HEK293T (cell line): ENCODE data around the gene MON2.

Experiments
- CTCF ChIA-PET: fragments of 350-600 bp; formaldehyde crosslinking; extraction: SDS; loops from one replicate; lab custom pipeline; 2021; ENCODE audit warnings: antibody characterized with exemption, inconsistent platforms; lab: Yijun Ruan, JAX
- POLR2A ChIA-PET: fragments of 350-600 bp; formaldehyde crosslinking; extraction: SDS; loops from one replicate; lab custom pipeline; 2020; ENCODE audit warnings: antibody characterized with exemption, inconsistent platforms; lab: Yijun Ruan, JAX
- DNase-seq: peaks from one replicate; pipeline ENCODE4 v3.0.0; 2012; ENCODE audit warnings: mixed read lengths; ENCODE audit errors: extremely low spot score
- ARNT ChIP-seq: fragments of 450-650 bp; IDR thresholded peaks from 2 replicates; pipeline ENCODE4 v1.6.1; 2017; ENCODE audit warnings: mild to moderate bottlenecking
- BHLHE40 ChIP-seq: fragments of 450-650 bp; IDR thresholded peaks from 2 replicates; pipeline ENCODE4 v1.6.1; 2016; ENCODE audit warnings: mild to moderate bottlenecking, moderate library complexity, borderline replicate concordance
- CTBP1 ChIP-seq: fragments of 450-650 bp; IDR thresholded peaks from 2 replicates; pipeline ENCODE4 v1.6.1; 2016; ENCODE audit warnings: borderline replicate concordance
- ELF4 ChIP-seq: fragments of 450-650 bp; IDR thresholded peaks from 2 replicates; pipeline ENCODE4 v1.6.1; 2017; ENCODE audit warnings: antibody characterized with exemption
- FOXA1 ChIP-seq: fragments of 450-650 bp; IDR thresholded peaks from 2 replicates; pipeline ENCODE4 v1.6.1; 2016; ENCODE audit warnings: mild to moderate bottlenecking
- FOXK2 ChIP-seq: fragments of 450-650 bp; IDR thresholded peaks from 2 replicates; pipeline ENCODE4 v1.6.1; 2016; ENCODE audit warnings: mild to moderate bottlenecking
- FOXM1 ChIP-seq: fragments of 450-650 bp; IDR thresholded peaks from 2 replicates; pipeline ENCODE4 v1.6.1; 2017; ENCODE audit warnings: mild to moderate bottlenecking, borderline replicate concordance
- HDGF ChIP-seq: fragments of 450-650 bp; IDR thresholded peaks from 2 replicates; pipeline ENCODE4 v1.6.1; 2017; ENCODE audit warnings: antibody characterized with exemption, borderline replicate concordance
- L3MBTL2 ChIP-seq: fragments of 450-650 bp; conservative IDR thresholded peaks from 2 replicates; pipeline ENCODE4 v1.6.1; 2016; ENCODE audit warnings: mild to moderate bottlenecking
- LEF1 ChIP-seq: fragments of 450-650 bp; IDR thresholded peaks from 2 replicates; pipeline ENCODE4 v1.6.1; 2017; ENCODE audit warnings: mild to moderate bottlenecking, borderline replicate concordance
- NFRKB ChIP-seq: fragments of 450-650 bp; IDR thresholded peaks from 2 replicates; pipeline ENCODE4 v1.6.1; 2016; ENCODE audit warnings: mild to moderate bottlenecking, moderate library complexity
- SP1 ChIP-seq: fragments of 450-650 bp; IDR thresholded peaks from 2 replicates; pipeline ENCODE4 v1.6.1; 2017
- SUZ12 ChIP-seq: fragments of 450-650 bp; IDR thresholded peaks from 2 replicates; pipeline ENCODE4 v1.6.1; 2016; ENCODE audit warnings: mild to moderate bottlenecking
- TARDBP ChIP-seq: fragments of 450-650 bp; IDR thresholded peaks from 2 replicates; pipeline ENCODE4 v1.6.1; 2016
- ZNF384 ChIP-seq: fragments of 450-650 bp; IDR thresholded peaks from 2 replicates; pipeline ENCODE4 v1.6.1; 2016
- TF ChIP-seq, protein P1 (sequence below): fragments of 450-650 bp; IDR thresholded peaks from 2 replicates; pipeline ENCODE4 v1.6.1; 2016

MON2 gene

DNA sequence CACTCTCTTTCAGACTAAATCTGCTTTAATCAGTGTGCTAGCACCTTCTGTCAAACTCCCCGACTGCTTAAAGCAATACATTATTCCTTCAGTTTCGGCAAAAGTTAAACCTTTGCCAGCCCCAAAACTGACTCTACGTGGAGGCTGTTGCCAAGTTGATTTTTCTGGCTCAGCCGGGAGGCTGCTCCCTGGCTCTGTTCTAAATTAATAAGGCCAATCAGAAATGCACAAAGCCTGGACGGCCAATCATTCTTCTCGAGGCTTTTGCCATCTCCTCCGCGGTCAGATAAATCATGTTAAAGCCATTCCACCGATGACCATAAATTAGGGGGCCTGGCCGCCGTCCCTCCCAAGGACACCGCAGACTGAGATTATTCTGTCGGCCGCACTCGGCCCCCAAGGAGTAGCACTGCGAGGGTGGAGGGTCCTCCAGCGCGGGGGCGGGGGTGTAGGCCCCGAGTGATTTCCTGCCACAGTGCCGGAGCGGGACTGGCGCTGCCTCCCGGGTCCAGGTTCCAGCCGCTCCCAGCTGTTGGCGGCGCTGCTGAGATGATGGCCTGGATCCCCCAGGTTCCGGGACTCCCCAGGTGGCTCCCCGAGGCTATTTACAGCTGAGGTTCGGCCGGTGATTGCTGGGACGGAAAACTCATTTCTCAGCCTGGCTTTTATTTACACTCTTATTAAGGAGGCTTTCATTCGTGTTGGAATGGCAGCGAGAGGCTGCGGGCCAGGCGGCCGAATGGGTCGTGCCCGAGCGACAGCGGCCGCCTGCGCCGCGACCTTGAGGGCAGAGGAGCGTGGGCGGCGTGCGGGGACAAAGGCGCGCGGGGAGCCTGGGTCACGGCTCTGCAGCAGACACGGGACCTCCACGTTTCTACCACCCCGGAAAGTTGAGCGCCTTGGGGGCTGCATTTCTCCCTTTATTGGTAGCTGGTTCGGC lies 165.1 kb downstream of the MON2 start:
- POLR2A ChIA-PET: no interaction called here
- CTCF ChIA-PET: no interaction called here
- no peak for TF ChIP-seq CTBP1
- no peak for TF ChIP-seq TARDBP
- no peak for TF ChIP-seq SUZ12
- TF ChIP-seq BHLHE40: no peak
- no peak for TF ChIP-seq HDGF
- TF ChIP-seq NFRKB: no peak
- TF ChIP-seq LEF1: no peak
- no peak for TF ChIP-seq FOXM1
- no peak for TF ChIP-seq FOXA1
- TF ChIP-seq ELF4: no peak
- TF ChIP-seq SP1: no peak
- no peak for TF ChIP-seq ARNT
- no peak for TF ChIP-seq L3MBTL2
- no peak for TF ChIP-seq ZNF384
- TF ChIP-seq, protein P1, sequence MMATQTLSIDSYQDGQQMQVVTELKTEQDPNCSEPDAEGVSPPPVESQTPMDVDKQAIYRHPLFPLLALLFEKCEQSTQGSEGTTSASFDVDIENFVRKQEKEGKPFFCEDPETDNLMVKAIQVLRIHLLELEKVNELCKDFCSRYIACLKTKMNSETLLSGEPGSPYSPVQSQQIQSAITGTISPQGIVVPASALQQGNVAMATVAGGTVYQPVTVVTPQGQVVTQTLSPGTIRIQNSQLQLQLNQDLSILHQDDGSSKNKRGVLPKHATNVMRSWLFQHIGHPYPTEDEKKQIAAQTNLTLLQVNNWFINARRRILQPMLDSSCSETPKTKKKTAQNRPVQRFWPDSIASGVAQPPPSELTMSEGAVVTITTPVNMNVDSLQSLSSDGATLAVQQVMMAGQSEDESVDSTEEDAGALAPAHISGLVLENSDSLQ: no peak
- TF ChIP-seq FOXK2: no peak

DNA sequence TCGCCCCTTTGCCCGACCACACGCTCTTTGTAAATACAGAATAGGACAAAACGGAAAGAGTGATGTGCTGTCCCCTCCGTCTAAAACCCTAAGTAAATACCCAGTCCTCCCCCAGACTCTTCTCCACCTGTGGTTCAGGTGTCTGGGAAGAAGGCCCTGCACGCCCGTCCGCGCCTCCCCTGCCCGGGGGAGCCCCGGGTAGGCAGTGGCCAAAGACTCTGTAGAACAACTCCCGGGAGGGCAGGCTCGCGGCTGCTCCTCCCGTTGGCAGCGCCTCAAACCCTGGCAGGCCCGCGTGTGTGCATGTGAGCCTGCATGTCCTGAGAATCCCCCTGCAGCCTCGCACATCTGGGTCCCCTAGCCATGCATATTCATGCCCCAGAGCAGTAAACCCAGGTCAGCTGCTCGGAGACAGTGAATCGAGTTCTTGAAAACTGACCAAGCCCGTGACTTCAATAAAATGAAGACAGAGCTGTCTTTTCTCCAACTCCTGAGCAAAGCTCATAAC lies 165.8 kb downstream of the MON2 start:
- POLR2A ChIA-PET: no interaction called here
- CTCF ChIA-PET: no interaction called here
- TF ChIP-seq ARNT (no peak), NFRKB (no peak), FOXA1 (no peak), L3MBTL2 (no peak), TARDBP (no peak), BHLHE40 (no peak), HDGF (no peak), SP1 (no peak), ZNF384 (no peak), ELF4 (no peak)
- no peak for DNase-seq

More for the DNA sequence above, 165.1 kb downstream of the MON2 start:
- no peak for DNase-seq

DNA sequence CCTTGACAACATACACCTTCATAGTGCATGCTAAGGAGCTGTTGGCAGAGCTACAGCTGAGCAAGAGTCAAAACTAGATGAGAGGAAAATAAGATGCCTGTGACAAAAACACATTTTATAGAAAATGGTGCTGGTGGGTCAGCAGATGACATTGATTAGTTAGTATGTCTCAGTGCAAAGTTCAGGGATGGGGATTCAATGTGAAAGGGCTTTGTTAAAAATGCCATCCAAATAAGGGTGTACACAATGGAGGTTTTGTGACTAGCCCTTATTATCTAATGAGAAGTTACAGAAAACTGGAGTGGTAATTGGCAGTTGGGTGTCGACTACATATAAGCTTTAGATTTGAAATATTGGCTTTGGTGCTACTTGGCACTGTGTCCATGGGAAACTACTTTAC lies 169.0 kb downstream of the MON2 start:
- TF ChIP-seq FOXM1: no peak
- no peak for TF ChIP-seq SP1
- no peak for TF ChIP-seq SUZ12
- TF ChIP-seq ELF4: no peak
- TF ChIP-seq FOXA1: no peak
- no peak for TF ChIP-seq FOXK2
- no peak for TF ChIP-seq L3MBTL2
- TF ChIP-seq ARNT: no peak
- TF ChIP-seq ZNF384: no peak
- no peak for DNase-seq
- ChIA-PET CTCF (no interaction called here), POLR2A (no interaction called here)

DNA sequence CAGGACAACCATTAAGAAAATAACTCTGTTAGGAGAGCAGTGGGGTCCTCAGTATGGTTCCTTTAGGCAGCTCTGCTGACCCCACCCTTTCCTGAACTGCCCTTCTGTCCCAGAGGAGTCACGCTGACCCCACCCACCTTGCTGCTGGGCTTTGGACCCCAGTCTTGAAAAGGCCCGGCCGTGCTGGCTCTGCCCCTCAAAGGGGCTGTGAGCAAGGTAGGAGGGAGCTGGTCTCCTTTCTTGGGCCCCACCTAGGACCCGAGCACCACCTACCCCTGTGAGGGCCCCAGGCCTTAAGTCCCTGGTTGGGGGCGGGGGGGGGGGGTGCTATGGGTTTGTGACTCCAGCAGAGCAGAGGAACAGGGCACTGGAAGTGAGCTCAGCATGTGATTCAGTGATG lies 171.1 kb downstream of the MON2 start:
- CTCF ChIA-PET: no interaction called here
- no peak for DNase-seq
- TF ChIP-seq ELF4 (no peak), ARNT (no peak), LEF1 (no peak), FOXK2 (no peak), SP1 (no peak), BHLHE40 (no peak), SUZ12 (no peak)
- TF ChIP-seq, protein P1: no peak
- POLR2A ChIA-PET: no interaction called here

DNA sequence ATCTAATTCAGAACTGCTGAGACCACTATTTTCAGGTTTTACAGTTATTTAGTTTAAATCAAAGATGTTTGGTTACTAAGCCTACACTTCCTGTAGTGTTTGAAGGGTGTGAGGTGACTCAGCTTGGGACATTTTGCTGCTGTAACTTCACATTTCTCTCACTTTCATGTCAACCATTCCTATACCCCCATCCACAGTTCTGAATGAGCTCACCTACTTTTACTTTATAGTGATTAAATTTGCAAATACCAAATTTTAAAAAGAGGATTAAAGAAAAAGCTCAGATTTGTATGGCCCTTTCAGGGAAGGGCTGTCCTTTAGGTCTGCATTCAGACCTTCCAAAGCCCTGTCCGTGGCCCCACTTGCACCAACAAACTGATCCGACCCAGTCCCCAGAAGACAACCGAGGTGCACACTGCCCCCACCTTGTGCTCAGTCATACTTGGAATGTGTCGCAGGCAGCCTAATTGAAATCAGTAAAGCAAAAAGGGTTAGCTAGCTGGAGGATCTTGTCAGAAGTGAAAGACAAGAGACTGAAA lies 174.4 kb downstream of the MON2 start:
- POLR2A ChIA-PET: no interaction called here
- DNase-seq: no peak
- CTCF ChIA-PET: no interaction called here
- TF ChIP-seq, protein P1: no peak
- TF ChIP-seq ZNF384 (no peak), BHLHE40 (no peak), TARDBP (no peak), L3MBTL2 (no peak), FOXK2 (no peak), FOXA1 (no peak), NFRKB (no peak), CTBP1 (no peak), SP1 (no peak), HDGF (no peak)

DNA sequence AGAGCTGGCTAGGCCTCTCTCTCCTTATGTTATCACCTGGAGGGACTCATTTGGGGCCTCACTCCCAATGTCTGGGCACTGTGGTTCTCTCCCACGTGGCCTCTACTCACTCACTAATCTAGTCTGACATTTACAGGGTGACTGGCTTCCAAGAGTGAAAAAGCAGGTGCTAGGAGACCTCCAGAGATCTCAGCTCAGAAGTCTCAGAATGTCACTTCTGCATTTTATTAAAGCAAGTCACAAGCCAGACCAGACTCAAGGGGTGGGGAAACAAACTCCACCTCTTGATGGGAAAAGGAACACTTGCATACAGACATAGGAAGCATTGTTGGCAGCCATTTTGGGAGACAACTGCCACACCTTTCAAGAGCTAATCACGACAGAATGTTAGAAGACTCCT lies 175.9 kb downstream of the MON2 start:
- POLR2A ChIA-PET: interaction anchor here (0.7 to 0.8 kb wide), 2 partner anchors 9 to 39 kb away, joined by 3 to 4 read pairs; no protein-coding TSS in a partner anchor
- TF ChIP-seq, protein P1: no peak
- TF ChIP-seq FOXK2 (no peak), FOXM1 (no peak)
- CTCF ChIA-PET: no interaction called here
- no peak for DNase-seq
